H1 (cell line): Measurements from ENCODE around the gene ADCK1. TPM values are rescaled to one million over a fixed set of nuclear protein-coding genes. Genes with fewer than 3 reads are reported as not detected.

Experiments used
- CTCF ChIA-PET: fragments of 300-600 bp; sonication (Branson Sonifier 250); formaldehyde crosslinking; loops from one replicate; lab custom pipeline; 2021; ENCODE audit not compliant: partially characterized antibody; lab: Charles Lee
- POLR2A ChIA-PET: fragments of 300-600 bp; sonication (Branson Sonifier 250); formaldehyde crosslinking; loops from one replicate; lab custom pipeline; 2021; ENCODE audit warnings: inconsistent platforms; ENCODE audit not compliant: partially characterized antibody; lab: Charles Lee
- DNase-seq, 2 experiments: peaks; one replicate each; pipeline versions ENCODE4 v3.0.0 to v3.0.0-alpha.2; 2010 to 2022; ENCODE audit warnings: low spot score in 2 of 2, low read depth in 1 of 2, mixed read lengths in 1 of 2
- FAIRE-seq: peaks from 2 replicates; lab custom pipeline; 2011; peaks lifted over from hg19 to GRCh38; lab: Jason Lieb, UNC
- H2AFZ ChIP-seq: 2 replicates; pipeline ENCODE4 v1.8.1; 2012; ENCODE audit warnings: low read length, inconsistent platforms
- H2AK5ac ChIP-seq: 2 replicates; pipeline ENCODE4 v1.6.1; 2013; ENCODE audit warnings: low read depth, low read length
- H2BK120ac ChIP-seq: replicated peaks from 2 replicates; pipeline ENCODE3; 2013; ENCODE audit warnings: low read depth, low read length, inconsistent platforms
- H2BK12ac ChIP-seq: 2 replicates; pipeline ENCODE4 v1.6.1; 2013; ENCODE audit warnings: low read depth, low read length
- H2BK15ac ChIP-seq: 2 replicates; pipeline ENCODE4 v1.6.1; 2013; ENCODE audit warnings: low read length
- H2BK20ac ChIP-seq: 2 replicates; pipeline ENCODE4 v1.6.1; 2013; ENCODE audit warnings: low read length
- H2BK5ac ChIP-seq: 2 replicates; pipeline ENCODE4 v1.6.1; 2013; ENCODE audit warnings: low read depth, low read length
- H3K14ac ChIP-seq: 2 replicates; pipeline ENCODE4 v1.6.1; 2013; ENCODE audit warnings: inconsistent platforms; ENCODE audit not compliant: insufficient read length
- H3K18ac ChIP-seq: 2 replicates; pipeline ENCODE4 v1.6.1; 2013; ENCODE audit warnings: low read length; ENCODE audit errors: extremely low read depth
- H3K23ac ChIP-seq: 2 replicates; pipeline ENCODE4 v1.6.1; 2013; ENCODE audit warnings: inconsistent platforms; ENCODE audit not compliant: insufficient read length
- H3K23me2 ChIP-seq: 2 replicates; pipeline ENCODE4 v1.6.1; 2013; ENCODE audit warnings: low read depth, low read length
- H3K27ac ChIP-seq: 2 replicates; pipeline ENCODE4 v1.6.1; 2011; ENCODE audit warnings: low read depth, low read length, inconsistent platforms
- H3K27me3 ChIP-seq, 4 experiments: replicated peaks in 1 of 4; 1 replicate in 1 of 4; 2 replicates in 3 of 4; pipeline versions ENCODE4 v1.6.1 to v1.8.1; 2011 to 2013; ENCODE audit warnings: low read length in 3 of 4, mild to moderate bottlenecking in 3 of 4, inconsistent platforms in 2 of 4, mixed read lengths in 2 of 4, moderate library complexity in 1 of 4; ENCODE audit not compliant: control insufficient read depth in 3 of 4, insufficient read depth in 3 of 4; ENCODE audit errors: extremely low read depth in 1 of 4
- H3K36me3 ChIP-seq, 4 experiments: 2 replicates each; pipeline versions ENCODE4 v1.6.1 to v1.8.1; 2011 to 2013; ENCODE audit warnings: mild to moderate bottlenecking in 4 of 4, low read length in 3 of 4, moderate library complexity in 2 of 4, control low read depth in 1 of 4, inconsistent platforms in 1 of 4; ENCODE audit not compliant: insufficient read depth in 4 of 4, control insufficient read depth in 2 of 4
- H3K4ac ChIP-seq: replicated peaks from 2 replicates; pipeline ENCODE3; 2013; ENCODE audit warnings: low read length, low read depth, mixed read lengths, inconsistent platforms; ENCODE audit not compliant: insufficient read length
- H3K4me1 ChIP-seq, 4 experiments: replicated peaks in 1 of 4; 1 replicate in 1 of 4; 2 replicates in 3 of 4; pipeline versions ENCODE4 v1.6.1 to v1.8.1; 2011 to 2013; ENCODE audit warnings: low read length in 3 of 4, inconsistent platforms in 2 of 4, mixed read lengths in 1 of 4; ENCODE audit not compliant: insufficient read depth in 4 of 4, control insufficient read depth in 3 of 4
- H3K4me2 ChIP-seq, 2 experiments: 2 replicates each; pipeline versions ENCODE4 v1.6.1 to v1.8.1; 2011 to 2013; ENCODE audit warnings: low read depth in 2 of 2, low read length in 2 of 2, control low read depth in 1 of 2, inconsistent platforms in 1 of 2, mild to moderate bottlenecking in 1 of 2; ENCODE audit not compliant: insufficient read depth in 1 of 2
- H3K4me3 ChIP-seq, 4 experiments: fragments of 200-600, 300-600 bp in 1 of 4; sonication (generic), shearing (Covaris generic), sonication (Bioruptor Twin) in 1 of 4; 2 replicates each; pipeline versions ENCODE4 v1.5.1 to v1.8.1; 2011 to 2016; ENCODE audit warnings: low read length in 4 of 4, low read depth in 3 of 4, control low read depth in 2 of 4, inconsistent platforms in 2 of 4, mild to moderate bottlenecking in 2 of 4, mixed read lengths in 1 of 4, moderate library complexity in 1 of 4; ENCODE audit not compliant: insufficient read depth in 2 of 4; ENCODE audit errors: extremely low read depth in 1 of 4
- H3K56ac ChIP-seq: replicated peaks from 2 replicates; pipeline ENCODE3; 2013; ENCODE audit warnings: low read depth, mild to moderate bottlenecking, mixed read lengths, low read length, inconsistent platforms; ENCODE audit not compliant: insufficient read length
- H3K79me1 ChIP-seq: 2 replicates; pipeline ENCODE4 v1.6.1; 2013; ENCODE audit warnings: low read depth, low read length, control low read depth
- H3K79me2 ChIP-seq, 2 experiments: 2 replicates each; pipeline versions ENCODE4 v1.6.1 to v1.8.1; 2012 to 2013; ENCODE audit warnings: low read length in 2 of 2, mild to moderate bottlenecking in 2 of 2, inconsistent platforms in 1 of 2; ENCODE audit not compliant: insufficient read depth in 2 of 2, control insufficient read depth in 1 of 2
- H3K9ac ChIP-seq, 4 experiments: replicated peaks in 1 of 4; 1 replicate in 1 of 4; 2 replicates in 3 of 4; pipeline versions ENCODE4 v1.6.1 to v1.8.1; 2011 to 2013; ENCODE audit warnings: low read depth in 3 of 4, low read length in 3 of 4, control low read depth in 2 of 4, mild to moderate bottlenecking in 2 of 4, moderate library complexity in 2 of 4, inconsistent platforms in 1 of 4; ENCODE audit errors: extremely low read depth in 1 of 4
- H3K9me3 ChIP-seq, 2 experiments: 2 replicates each; pipeline versions ENCODE4 v1.6.1 to v1.8.1; 2012 to 2013; ENCODE audit warnings: mild to moderate bottlenecking in 2 of 2, moderate library complexity in 2 of 2, control low read depth in 1 of 2, inconsistent platforms in 1 of 2, low read depth in 1 of 2, low read length in 1 of 2, mixed read lengths in 1 of 2; ENCODE audit not compliant: insufficient read depth in 2 of 2
- H4K20me1 ChIP-seq, 2 experiments: replicated peaks in 1 of 2; 2 replicates each; pipeline versions ENCODE3 to v1.8.1; 2011 to 2013; ENCODE audit warnings: inconsistent platforms in 2 of 2, low read length in 2 of 2, mild to moderate bottlenecking in 1 of 2; ENCODE audit not compliant: insufficient read depth in 2 of 2, control insufficient read depth in 1 of 2
- H4K5ac ChIP-seq: 2 replicates; pipeline ENCODE4 v1.6.1; 2013; ENCODE audit warnings: low read length, low read depth, mixed read lengths, inconsistent platforms; ENCODE audit not compliant: insufficient read length
- H4K8ac ChIP-seq: 2 replicates; pipeline ENCODE4 v1.8.0; 2013; ENCODE audit warnings: mild to moderate bottlenecking, moderate library complexity, low read length, inconsistent platforms; ENCODE audit not compliant: insufficient read depth; ENCODE audit errors: extremely low read depth
- H4K91ac ChIP-seq: replicated peaks from 2 replicates; pipeline ENCODE3; 2013; ENCODE audit warnings: low read length, mixed read lengths, inconsistent platforms; ENCODE audit not compliant: insufficient read length
- ATF2 ChIP-seq: IDR thresholded peaks from 2 replicates; pipeline ENCODE4 v1.6.1; 2012; ENCODE audit warnings: low read length, inconsistent platforms
- ATF3 ChIP-seq: IDR thresholded peaks from 2 replicates; pipeline ENCODE4 v1.6.1; 2011; ENCODE audit warnings: low read depth, mild to moderate bottlenecking, low read length; ENCODE audit not compliant: insufficient read depth
- BCL11A ChIP-seq, 2 experiments: IDR thresholded peaks; one replicate each; pipeline ENCODE4 v1.6.1; 2011; ENCODE audit warnings: low read depth in 2 of 2, low read length in 2 of 2, mild to moderate bottlenecking in 2 of 2
- CBX5 ChIP-seq: fragments of 300-800, 300-1000 bp; sonication (generic); IDR thresholded peaks from 2 replicates; pipeline ENCODE4 v1.7.1; 2016; ENCODE audit warnings: antibody characterized with exemption, low read length, low read depth
- CEBPB ChIP-seq: IDR thresholded peaks from 2 replicates; pipeline ENCODE4 v1.6.1; 2012; ENCODE audit warnings: low read depth, low read length
- E2F6 ChIP-seq: IDR thresholded peaks from 2 replicates; pipeline ENCODE4 v1.6.1; 2012; ENCODE audit warnings: inconsistent platforms
- KDM5A ChIP-seq: fragments of 200-600 bp; IDR thresholded peaks from 2 replicates; pipeline ENCODE4 v1.7.1; 2012; ENCODE audit warnings: mild to moderate bottlenecking, low read length, inconsistent platforms, mixed read lengths
- POLR2AphosphoS5 ChIP-seq: IDR thresholded peaks from 2 replicates; pipeline ENCODE4 v1.6.1; 2011; ENCODE audit warnings: low read depth, low read length
- RAD21 ChIP-seq, 2 experiments: IDR thresholded peaks in 1 of 2; conservative IDR thresholded peaks in 1 of 2; 2 replicates each; pipeline ENCODE4 v1.6.1; 2011; ENCODE audit warnings: low read depth in 2 of 2, low read length in 2 of 2, improper control_type of control experiment in 1 of 2, inconsistent platforms in 1 of 2, mild to moderate bottlenecking in 1 of 2, moderate library complexity in 1 of 2
- SIN3A ChIP-seq, 2 experiments: IDR thresholded peaks in 1 of 2; conservative IDR thresholded peaks in 1 of 2; 2 replicates each; pipeline ENCODE4 v1.6.1; 2011 to 2012; ENCODE audit warnings: low read length in 2 of 2, improper control_type of control experiment in 1 of 2, low read depth in 1 of 2, mild to moderate bottlenecking in 1 of 2
- WGBS, 2 experiments: shearing (Covaris generic) in 1 of 2; methylation state at CpG; one replicate each; pipeline versions ENCODE4 v1.1.6 to v1.1.7; 2013 to 2015; ENCODE audit warnings: low lambda C conversion rate in 2 of 2, mixed read lengths in 2 of 2, inconsistent platforms in 1 of 2, low coverage in 1 of 2, missing lambda C conversion rate in 1 of 2; ENCODE audit not compliant: insufficient replicate concordance in 2 of 2, insufficient coverage in 1 of 2, insufficient read length in 1 of 2; ENCODE audit errors: extremely low coverage in 1 of 2, missing lambda C conversion rate in 1 of 2; 5-methylcytosine and 5-hydroxymethylcytosine counted together
- polyA plus RNA-seq, 7 experiments: library from polyadenylated mRNA; depleted of rRNA in 3 of 7; stranded (reverse) in 5 of 7; unstranded in 2 of 7; fragments of >200 nt in 5 of 7; fragments of 200-250 nt in 2 of 7; gene quantifications; 1 replicate in 5 of 7; 2 replicates in 1 of 7; 4 replicates in 1 of 7; pipeline versions ENCODE4 v1.2.1 to v1.2.3, GENCODE V29; 2011 to 2013; ENCODE audit warnings: missing spikeins in 2 of 7, mixed read lengths in 2 of 7
- total RNA-seq: library from RNA; stranded (reverse); fragmentation: NEBNext Ultra II Directional; extraction: Animal tissue kit (Norgen Biotek cat#: 25700); gene quantifications from 2 replicates; pipeline ENCODE4 v1.2.1, GENCODE V29; 2021

Gene ADCK1
- total and polyA plus RNA-seq, 2 of the 8 experiments (the other 6 are each of a cell fraction or from before 2014, with no cell fraction given), result 11.0 to 16.8 TPM

GRCh38 chr14:77911356-77911755 lies 111.4 kb downstream of the ADCK1 start:
- no peak overlapping the region for H4K91ac ChIP-seq
- POLR2A ChIA-PET, result interaction anchor here (0.6 kb wide), 1 partner anchor 60 kb away, joined by 3 read pairs; no protein-coding TSS in a partner anchor
- no peak for FAIRE-seq
- TF ChIP-seq RAD21 (IDR thresholded peaks at IDR 0.05 in 1 of 2, conservative IDR thresholded peaks at IDR 0.05 in 1 of 2; ENCODE audit: low read depth in 2 of 2, low read length in 2 of 2) (no peak), POLR2AphosphoS5 (no peak), BCL11A (IDR thresholded peaks at IDR 0.05; ENCODE audit: low read depth in 2 of 2, low read length in 2 of 2) (no peak), CBX5 (no peak), KDM5A (no peak), CEBPB (no peak), E2F6 (no peak), ATF3 (no peak), ATF2 (no peak), SIN3A (conservative IDR thresholded peaks at IDR 0.05 in 1 of 2, IDR thresholded peaks at IDR 0.05 in 1 of 2; ENCODE audit: low read depth in 1 of 2, low read length in 2 of 2) (no peak)

More at GRCh38 chr14:77911356-77911755, 111.4 kb downstream of the ADCK1 start:
- no peak overlapping the region for H3K23ac ChIP-seq
- H2BK20ac ChIP-seq, result no peak overlapping the region
- H3K27me3 ChIP-seq, result no peaks in the 10 kb centered on the region
- H3K9me3 ChIP-seq, result no peaks in the 10 kb centered on the region
- H3K9ac ChIP-seq, result no peak overlapping the region
- no peak overlapping the region for H4K5ac ChIP-seq
- H2BK12ac ChIP-seq, result no peak overlapping the region
- no peak overlapping the region for H3K4ac ChIP-seq
- H3K14ac ChIP-seq, result no peak overlapping the region
- no peak overlapping the region for H3K18ac ChIP-seq
- no peaks in the 10 kb centered on the region for H3K79me1 ChIP-seq
- H2BK15ac ChIP-seq, result no peak overlapping the region
- no peak overlapping the region for H2AK5ac ChIP-seq
- no peaks in the 10 kb centered on the region for H4K20me1 ChIP-seq
- peaks cover 0 to 6% (median 1%) of the 10 kb centered on the region in 4 experiments; a peak in 2 of 7 replicates for H3K4me1 ChIP-seq
- H4K8ac ChIP-seq, result no peak overlapping the region
- no peaks in the 10 kb centered on the region for H3K23me2 ChIP-seq
- no peaks in the 10 kb centered on the region for H3K79me2 ChIP-seq
- H3K27ac ChIP-seq, result no peak overlapping the region
- no peak overlapping the region for H2AFZ ChIP-seq
- H2BK120ac ChIP-seq, result no peak overlapping the region
- no peaks in the 10 kb centered on the region for H3K36me3 ChIP-seq
- no peak for DNase-seq
- no peak overlapping the region for H3K4me3 ChIP-seq
- H3K4me2 ChIP-seq, result no peak overlapping the region
- CTCF ChIA-PET, result interaction anchor here (2.0 kb wide), 1 partner anchor 49 kb away, joined by 6 read pairs; no protein-coding TSS in a partner anchor
- WGBS, 2 experiments, result 91% methylated on average over 2 of the region's 2 CpGs; no CpG with 5 or more reads in 1 of the 2 experiments
- no peak overlapping the region for H3K56ac ChIP-seq
- no peak overlapping the region for H2BK5ac ChIP-seq
